ENCODE results near the gene WSCD2.

Gene WSCD2

GRCh38 chr12:108266131-108266530 lies 137.0 kb downstream of the WSCD2 start:
- Histone ChIP-seq H3K36me3 (ENCODE audit: insufficient read depth, low read length) (no peaks in the 10 kb centered on the region), H3K4me3 (ENCODE audit: low read length) (no peak overlapping the region), H3K9me3 (ENCODE audit: low read length) (no peaks in the 10 kb centered on the region), H3K27me3 (ENCODE audit: insufficient read depth, low read length) (no peaks in the 10 kb centered on the region), H2AFZ (ENCODE audit: low read depth, low read length) (no peak overlapping the region), H3K4me1 (ENCODE audit: insufficient read depth, low read length) (no peaks in the 10 kb centered on the region)

- no peaks in the 10 kb centered on the region for H3K4me1 ChIP-seq (ENCODE audit: insufficient read depth, low read length)
- H3K4me3 ChIP-seq (ENCODE audit: low read length): no peak overlapping the region
- no peaks in the 10 kb centered on the region for H3K27me3 ChIP-seq (ENCODE audit: insufficient read depth, low read length)
- H2AFZ ChIP-seq (ENCODE audit: low read depth, low read length): no peak overlapping the region
- no peaks in the 10 kb centered on the region for H3K36me3 ChIP-seq (ENCODE audit: insufficient read depth, low read length)
- no peaks in the 10 kb centered on the region for H3K9me3 ChIP-seq (ENCODE audit: low read length)
Observed at GRCh38 chr12:108267450-108267849, 138.4 kb downstream of the WSCD2 start.

- Histone ChIP-seq H3K36me3 (ENCODE audit: insufficient read depth, low read length) (no peaks in the 10 kb centered on the region), H2AFZ (ENCODE audit: low read depth, low read length) (no peak overlapping the region), H3K4me1 (ENCODE audit: insufficient read depth, low read length) (no peaks in the 10 kb centered on the region), H3K9me3 (ENCODE audit: low read length) (no peaks in the 10 kb centered on the region), H3K27me3 (ENCODE audit: insufficient read depth, low read length) (no peaks in the 10 kb centered on the region), H3K4me3 (ENCODE audit: low read length) (no peak overlapping the region)
Observed at GRCh38 chr12:108268397-108268796, 139.3 kb downstream of the WSCD2 start.

GRCh38 chr12:108269224-108269623 lies 140.1 kb downstream of the WSCD2 start:
- Histone ChIP-seq H2AFZ (ENCODE audit: low read depth, low read length) (no peak overlapping the region), H3K36me3 (ENCODE audit: insufficient read depth, low read length) (no peaks in the 10 kb centered on the region), H3K4me3 (ENCODE audit: low read length) (no peak overlapping the region), H3K9me3 (ENCODE audit: low read length) (no peaks in the 10 kb centered on the region), H3K4me1 (ENCODE audit: insufficient read depth, low read length) (no peaks in the 10 kb centered on the region), H3K27me3 (ENCODE audit: insufficient read depth, low read length) (no peaks in the 10 kb centered on the region)

GRCh38 chr12:108270035-108270848 lies 141.2 kb downstream of the WSCD2 start:
- no peak overlapping the region for H2AFZ ChIP-seq (ENCODE audit: low read depth, low read length)
- no peaks in the 10 kb centered on the region for H3K36me3 ChIP-seq (ENCODE audit: insufficient read depth, low read length)
- no peaks in the 10 kb centered on the region for H3K9me3 ChIP-seq (ENCODE audit: low read length)
- no peak overlapping the region for H3K4me3 ChIP-seq (ENCODE audit: low read length)
- H3K27me3 ChIP-seq (ENCODE audit: insufficient read depth, low read length): no peaks in the 10 kb centered on the region
- no peaks in the 10 kb centered on the region for H3K4me1 ChIP-seq (ENCODE audit: insufficient read depth, low read length)

GRCh38 chr12:108270849-108271143 lies 141.7 kb downstream of the WSCD2 start:
- H3K9me3 ChIP-seq (ENCODE audit: low read length): no peaks in the 10 kb centered on the region
- no peaks in the 10 kb centered on the region for H3K27me3 ChIP-seq (ENCODE audit: insufficient read depth, low read length)
- H3K4me1 ChIP-seq (ENCODE audit: insufficient read depth, low read length): no peaks in the 10 kb centered on the region
- H3K36me3 ChIP-seq (ENCODE audit: insufficient read depth, low read length): no peaks in the 10 kb centered on the region
- no peak overlapping the region for H2AFZ ChIP-seq (ENCODE audit: low read depth, low read length)
- no peak overlapping the region for H3K4me3 ChIP-seq (ENCODE audit: low read length)

- no peaks in the 10 kb centered on the region for H3K9me3 ChIP-seq (ENCODE audit: low read length)
- H2AFZ ChIP-seq (ENCODE audit: low read depth, low read length): no peak overlapping the region
- no peak overlapping the region for H3K4me3 ChIP-seq (ENCODE audit: low read length)
- no peaks in the 10 kb centered on the region for H3K4me1 ChIP-seq (ENCODE audit: insufficient read depth, low read length)
- no peaks in the 10 kb centered on the region for H3K27me3 ChIP-seq (ENCODE audit: insufficient read depth, low read length)
- no peaks in the 10 kb centered on the region for H3K36me3 ChIP-seq (ENCODE audit: insufficient read depth, low read length)
Observed at GRCh38 chr12:108271951-108272872, 143.1 kb downstream of the WSCD2 start.

GRCh38 chr12:108273217-108273616 lies 144.1 kb downstream of the WSCD2 start:
- Histone ChIP-seq H3K27me3 (ENCODE audit: insufficient read depth, low read length) (no peaks in the 10 kb centered on the region), H3K4me3 (ENCODE audit: low read length) (no peak overlapping the region)

GRCh38 chr12:108277613-108278012 lies 148.5 kb downstream of the WSCD2 start:
- Histone ChIP-seq H3K36me3 (ENCODE audit: insufficient read depth, low read length) (no peaks in the 10 kb centered on the region), H2AFZ (ENCODE audit: low read depth, low read length) (no peak overlapping the region), H3K4me3 (ENCODE audit: low read length) (no peak overlapping the region), H3K9me3 (ENCODE audit: low read length) (no peaks in the 10 kb centered on the region), H3K4me1 (ENCODE audit: insufficient read depth, low read length) (no peaks in the 10 kb centered on the region), H3K27me3 (ENCODE audit: insufficient read depth, low read length) (no peaks in the 10 kb centered on the region)

More at GRCh38 chr12:108273217-108273616, 144.1 kb downstream of the WSCD2 start:
- Histone ChIP-seq H3K4me1 (ENCODE audit: insufficient read depth, low read length) (no peaks in the 10 kb centered on the region), H3K9me3 (ENCODE audit: low read length) (no peaks in the 10 kb centered on the region), H3K36me3 (ENCODE audit: insufficient read depth, low read length) (no peaks in the 10 kb centered on the region), H2AFZ (ENCODE audit: low read depth, low read length) (no peak overlapping the region)

GRCh38 chr12:108282160-108282559 lies 153.1 kb downstream of the WSCD2 start:
- Histone ChIP-seq H3K4me3 (ENCODE audit: low read length) (no peak overlapping the region), H3K4me1 (ENCODE audit: insufficient read depth, low read length) (no peaks in the 10 kb centered on the region), H3K36me3 (ENCODE audit: insufficient read depth, low read length) (no peaks in the 10 kb centered on the region), H2AFZ (ENCODE audit: low read depth, low read length) (no peak overlapping the region), H3K27me3 (ENCODE audit: insufficient read depth, low read length) (peaks cover 2% of the 10 kb centered on the region), H3K9me3 (ENCODE audit: low read length) (no peaks in the 10 kb centered on the region)

- H3K9me3 ChIP-seq (ENCODE audit: low read length): no peaks in the 10 kb centered on the region
- H3K4me3 ChIP-seq (ENCODE audit: low read length): no peak overlapping the region
- no peaks in the 10 kb centered on the region for H3K36me3 ChIP-seq (ENCODE audit: insufficient read depth, low read length)
- no peaks in the 10 kb centered on the region for H3K4me1 ChIP-seq (ENCODE audit: insufficient read depth, low read length)
- H2AFZ ChIP-seq (ENCODE audit: low read depth, low read length): no peak overlapping the region
- H3K27me3 ChIP-seq (ENCODE audit: insufficient read depth, low read length): peaks cover 2% of the 10 kb centered on the region
Observed at GRCh38 chr12:108282676-108283075, 153.6 kb downstream of the WSCD2 start.

GRCh38 chr12:108284163-108284562 lies 155.1 kb downstream of the WSCD2 start:
- Histone ChIP-seq H3K9me3 (ENCODE audit: low read length) (no peaks in the 10 kb centered on the region), H3K36me3 (ENCODE audit: insufficient read depth, low read length) (no peaks in the 10 kb centered on the region), H3K4me3 (ENCODE audit: low read length) (no peak overlapping the region), H2AFZ (ENCODE audit: low read depth, low read length) (no peak overlapping the region), H3K27me3 (ENCODE audit: insufficient read depth, low read length) (peaks cover 2% of the 10 kb centered on the region), H3K4me1 (ENCODE audit: insufficient read depth, low read length) (no peaks in the 10 kb centered on the region)

- Histone ChIP-seq H3K36me3 (ENCODE audit: insufficient read depth, low read length) (no peaks in the 10 kb centered on the region), H3K4me3 (ENCODE audit: low read length) (no peak overlapping the region), H3K4me1 (ENCODE audit: insufficient read depth, low read length) (no peaks in the 10 kb centered on the region), H2AFZ (ENCODE audit: low read depth, low read length) (no peak overlapping the region), H3K9me3 (ENCODE audit: low read length) (no peaks in the 10 kb centered on the region), H3K27me3 (ENCODE audit: insufficient read depth, low read length) (peaks cover 2% of the 10 kb centered on the region)
Observed at GRCh38 chr12:108285016-108285415, 155.9 kb downstream of the WSCD2 start.
